SK-N-MC (cell line): ENCODE results near the gene VAT1L.

Experiments used
- EZH2 ChIP-seq: fragments of 200-600 bp; sonication (generic); IDR thresholded peaks from one replicate; pipeline ENCODE4 v1.6.1; 2017; ENCODE audit warnings: antibody characterized with exemption
- FOXP2 ChIP-seq: optimal IDR thresholded peaks from 2 replicates; pipeline ENCODE3; 2011; ENCODE audit warnings: mild to moderate bottlenecking, moderate library complexity; ENCODE audit not compliant: insufficient read depth; ENCODE audit errors: extremely low read length, control extremely low read depth
- POLR2AphosphoS5 ChIP-seq: IDR thresholded peaks from 2 replicates; pipeline ENCODE4 v1.6.1; 2012; ENCODE audit warnings: mild to moderate bottlenecking, low read depth, low read length, borderline replicate concordance

DNA sequence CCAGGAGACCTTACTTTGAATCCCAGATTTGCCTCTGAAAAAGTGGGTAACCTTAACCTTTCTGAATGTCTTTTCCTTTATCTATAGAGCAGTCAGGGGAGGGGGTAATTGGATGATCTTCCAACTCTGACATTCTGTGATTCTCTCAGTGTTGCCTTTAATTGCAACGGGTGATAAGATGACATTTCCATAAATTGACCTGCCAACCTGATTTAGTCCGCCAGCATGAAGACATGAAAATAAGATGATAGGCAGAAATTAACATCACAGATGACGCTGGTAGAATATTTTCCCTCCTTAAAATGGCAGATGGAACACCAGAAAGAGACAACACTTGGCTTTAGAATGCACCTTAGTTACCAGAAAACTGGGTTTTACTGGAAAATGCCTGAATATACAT is 72.6 kb downstream of the VAT1L start:
- TF ChIP-seq EZH2 (no peak), POLR2AphosphoS5 (no peak), FOXP2 (no peak)
